Caco-2 (cell line): ENCODE results near the gene VIPR2. TPM values are rescaled to one million over a fixed set of nuclear protein-coding genes. Genes with fewer than 3 reads are reported as not detected.

ENCODE experiments used
- BruUV-seq: library from RNA; stranded (reverse); fragments of 400-500 nt; replicated peaks from 2 replicates; lab custom pipeline; 2021; lab: Mats Ljungman, UMichigan
- CTCF ChIA-PET: fragments of 300-600 bp; sonication (Branson Sonifier 250); formaldehyde crosslinking; loops from one replicate; lab custom pipeline; 2022; ENCODE audit warnings: antibody characterized with exemption; lab: Charles Lee
- POLR2A ChIA-PET: fragments of 300-600 bp; sonication (Branson Sonifier 250); formaldehyde crosslinking; loops from one replicate; lab custom pipeline; 2022; ENCODE audit warnings: antibody characterized with exemption; lab: Charles Lee
- DNase-seq, 2 experiments: peaks; one replicate each; pipeline versions ENCODE4 v3.0.0 to v3.0.0-alpha.2; 2020 to 2022
- H3K27me3 ChIP-seq: replicated peaks from 2 replicates; pipeline ENCODE4 v1.6.0; 2011; ENCODE audit warnings: low read length; ENCODE audit not compliant: control insufficient read depth, insufficient read depth
- H3K36me3 ChIP-seq: 2 replicates; pipeline ENCODE4 v1.5.1; 2011; ENCODE audit warnings: low read length; ENCODE audit not compliant: control insufficient read depth, insufficient read depth
- H3K4me1 ChIP-seq: fragments of 250-450 bp; sonication (Bioruptor Pico); 2 replicates; pipeline ENCODE4 v1.5.1; 2020; ENCODE audit warnings: mild to moderate bottlenecking
- H3K4me3 ChIP-seq: 2 replicates; pipeline ENCODE4 v1.5.1; 2011; ENCODE audit warnings: low read depth, mild to moderate bottlenecking, control low read depth, low read length
- H3K9me3 ChIP-seq: fragments of 250-450 bp; sonication (Bioruptor Pico); 2 replicates; pipeline ENCODE4 v1.5.1; 2020; ENCODE audit warnings: mild to moderate bottlenecking, moderate library complexity
- H3K27ac Mint-ChIP-seq: one replicate; pipeline ENCODE4 v1.8.0; 2022; ENCODE audit warnings: mixed read lengths; ENCODE audit not compliant: unreplicated experiment
- H3K27me3 Mint-ChIP-seq: one replicate; pipeline ENCODE4 v1.8.0; 2022; ENCODE audit warnings: mixed read lengths; ENCODE audit not compliant: insufficient read depth, unreplicated experiment
- H3K36me3 Mint-ChIP-seq: one replicate; pipeline ENCODE4 v1.8.0; 2022; ENCODE audit warnings: mild to moderate bottlenecking, mixed read lengths; ENCODE audit not compliant: insufficient read depth, unreplicated experiment
- H3K4me1 Mint-ChIP-seq: one replicate; pipeline ENCODE4 v1.8.0; 2022; ENCODE audit warnings: low read depth, mixed read lengths; ENCODE audit not compliant: unreplicated experiment
- H3K4me3 Mint-ChIP-seq: one replicate; pipeline ENCODE4 v1.8.0; 2022; ENCODE audit warnings: mild to moderate bottlenecking, moderate library complexity, mixed read lengths; ENCODE audit not compliant: unreplicated experiment
- H3K9me3 Mint-ChIP-seq: one replicate; pipeline ENCODE4 v1.8.0; 2022; ENCODE audit warnings: mixed read lengths; ENCODE audit not compliant: unreplicated experiment
- intact Hi-C: fragments of 100-400 bp; cut with micrococcal nuclease; formaldehyde crosslinking; loops from one replicate; pipeline ENCODE4 v1.10.0; 2022; ENCODE audit not compliant: unreplicated experiment
- total RNA-seq: library from RNA; stranded (reverse); gene quantifications from 2 replicates; pipeline ENCODE4 v1.2.3, GENCODE V29; 2022
- TF ChIP-seq, protein P1 (sequence below), 2 experiments: fragments of 200-600 bp in 1 of 2; IDR thresholded peaks; 1 replicate in 1 of 2; 2 replicates in 1 of 2; pipeline versions ENCODE4 v1.5.1 to v1.8.0; 2011 to 2022; ENCODE audit warnings: antibody characterized with exemption in 1 of 2, control low read depth in 1 of 2, inconsistent platforms in 1 of 2, low read depth in 1 of 2, low read length in 1 of 2, mild to moderate bottlenecking in 1 of 2, moderate library complexity in 1 of 2; ENCODE audit not compliant: insufficient read depth in 1 of 2, severe bottlenecking in 1 of 2, unreplicated experiment in 1 of 2

VIPR2 gene
- total RNA-seq, 1 experiment from 2014 or later = not detected

DNA sequence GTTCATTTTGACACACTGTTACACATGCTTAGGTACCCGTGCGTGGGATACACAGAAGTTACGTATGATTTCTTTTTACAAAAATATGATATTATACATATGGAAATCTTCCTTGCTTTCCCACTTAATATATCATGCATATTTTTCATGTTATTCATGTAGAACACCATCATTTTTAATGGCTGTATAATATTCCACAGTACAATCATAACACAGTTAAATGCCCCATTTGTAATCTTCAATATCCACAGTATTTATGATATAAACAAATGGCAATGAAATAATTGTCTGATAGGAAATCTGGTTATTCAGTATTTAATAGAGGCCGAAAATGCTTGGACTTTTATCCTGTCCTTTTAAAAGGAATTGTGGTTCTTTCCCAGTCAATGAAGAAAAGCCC lies 23.2 kb downstream of the VIPR2 start:
- intact Hi-C loops = no loop called here
- no TSS peak for BruUV-seq

DNA sequence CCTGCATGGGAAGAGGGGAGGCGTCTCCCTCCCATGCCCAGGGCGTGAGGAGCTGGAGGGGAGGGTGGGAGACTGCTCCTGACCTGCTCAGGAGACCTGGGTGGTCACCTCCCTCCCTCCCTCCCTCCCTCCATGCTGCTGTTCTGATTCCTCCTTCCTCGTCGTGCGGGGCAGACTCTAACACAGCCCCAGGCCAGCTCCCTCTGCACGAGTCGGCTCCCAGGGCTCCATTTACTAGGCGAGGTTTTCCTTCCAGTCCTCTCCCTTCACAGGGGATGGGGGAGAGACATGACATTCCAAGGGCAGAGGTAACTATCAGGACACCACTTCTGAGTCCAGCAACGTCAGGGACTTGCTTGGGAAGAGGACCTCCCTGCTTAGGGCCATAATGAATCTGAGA lies 23.6 kb downstream of the VIPR2 start:
- no TSS peak for BruUV-seq
- no peaks in the 10 kb centered on the region for H3K36me3 Mint-ChIP-seq
- POLR2A ChIA-PET = no interaction called here

More for the DNA sequence above, 23.2 kb downstream of the VIPR2 start:
- Mint-ChIP-seq H3K27ac (no peak overlapping the region), H3K9me3 (no peaks in the 10 kb centered on the region), H3K27me3 (peaks cover 4% of the 10 kb centered on the region), H3K36me3 (no peaks in the 10 kb centered on the region), H3K4me1 (peaks cover 6% of the 10 kb centered on the region), H3K4me3 (no peak overlapping the region)
- Histone ChIP-seq H3K27me3 (no peaks in the 10 kb centered on the region), H3K4me3 (no peak overlapping the region), H3K4me1 (no peaks in the 10 kb centered on the region), H3K36me3 (no peaks in the 10 kb centered on the region), H3K9me3 (0 out of 2 replicates have a peak, but pooled peaks cover 3% of the 10 kb centered on the region)
- ChIA-PET POLR2A (no interaction called here), CTCF (no interaction called here)
- TF ChIP-seq, protein P1, sequence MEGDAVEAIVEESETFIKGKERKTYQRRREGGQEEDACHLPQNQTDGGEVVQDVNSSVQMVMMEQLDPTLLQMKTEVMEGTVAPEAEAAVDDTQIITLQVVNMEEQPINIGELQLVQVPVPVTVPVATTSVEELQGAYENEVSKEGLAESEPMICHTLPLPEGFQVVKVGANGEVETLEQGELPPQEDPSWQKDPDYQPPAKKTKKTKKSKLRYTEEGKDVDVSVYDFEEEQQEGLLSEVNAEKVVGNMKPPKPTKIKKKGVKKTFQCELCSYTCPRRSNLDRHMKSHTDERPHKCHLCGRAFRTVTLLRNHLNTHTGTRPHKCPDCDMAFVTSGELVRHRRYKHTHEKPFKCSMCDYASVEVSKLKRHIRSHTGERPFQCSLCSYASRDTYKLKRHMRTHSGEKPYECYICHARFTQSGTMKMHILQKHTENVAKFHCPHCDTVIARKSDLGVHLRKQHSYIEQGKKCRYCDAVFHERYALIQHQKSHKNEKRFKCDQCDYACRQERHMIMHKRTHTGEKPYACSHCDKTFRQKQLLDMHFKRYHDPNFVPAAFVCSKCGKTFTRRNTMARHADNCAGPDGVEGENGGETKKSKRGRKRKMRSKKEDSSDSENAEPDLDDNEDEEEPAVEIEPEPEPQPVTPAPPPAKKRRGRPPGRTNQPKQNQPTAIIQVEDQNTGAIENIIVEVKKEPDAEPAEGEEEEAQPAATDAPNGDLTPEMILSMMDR (IDR thresholded peaks at IDR 0.05; ENCODE audit: insufficient read depth in 1 of 2, low read depth in 1 of 2, low read length in 1 of 2, severe bottlenecking in 1 of 2, unreplicated experiment in 1 of 2) = no peak
- DNase-seq = no peak

DNA sequence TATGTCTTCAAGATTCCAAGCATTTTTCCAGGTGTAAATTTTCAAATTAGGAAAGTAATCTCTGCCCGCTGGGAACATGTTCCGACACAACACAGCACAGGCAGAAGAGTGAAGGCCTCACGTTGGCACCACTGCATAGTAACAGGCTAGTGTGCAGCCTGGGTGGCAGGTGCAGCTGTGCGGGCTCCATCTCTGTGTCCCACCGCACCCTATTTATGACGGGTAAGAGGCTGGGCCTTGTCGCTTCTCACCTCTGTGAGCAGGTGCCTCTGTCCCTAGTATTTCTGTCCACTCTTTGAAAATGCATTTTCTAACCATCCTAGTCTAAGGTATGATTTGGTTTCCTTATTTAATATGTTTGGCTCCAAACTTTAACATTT lies 24.1 kb downstream of the VIPR2 start:
- DNase-seq = no peak
- Mint-ChIP-seq H3K9me3 (no peaks in the 10 kb centered on the region), H3K4me3 (no peak overlapping the region), H3K27me3 (no peaks in the 10 kb centered on the region), H3K36me3 (no peaks in the 10 kb centered on the region), H3K4me1 (no peaks in the 10 kb centered on the region), H3K27ac (no peak overlapping the region)
- intact Hi-C loops = no loop called here
- ChIA-PET CTCF (no interaction called here), POLR2A (no interaction called here)
- H3K9me3 ChIP-seq = 0 out of 2 replicates have a peak, but pooled peaks cover 3% of the 10 kb centered on the region
- no peak overlapping the region for H3K4me3 ChIP-seq
- H3K4me1 ChIP-seq = no peaks in the 10 kb centered on the region
- no peaks in the 10 kb centered on the region for H3K36me3 ChIP-seq
- H3K27me3 ChIP-seq = no peaks in the 10 kb centered on the region
- TF ChIP-seq, protein P1 (IDR thresholded peaks at IDR 0.05; ENCODE audit: insufficient read depth in 1 of 2, low read depth in 1 of 2, low read length in 1 of 2, severe bottlenecking in 1 of 2, unreplicated experiment in 1 of 2) = no peak
- no TSS peak for BruUV-seq

More for the DNA sequence above, 23.6 kb downstream of the VIPR2 start:
- peak in 1 of 2 experiments; percentile 14 for DNase-seq
- H3K36me3 ChIP-seq = no peaks in the 10 kb centered on the region
- H3K9me3 ChIP-seq = 0 out of 2 replicates have a peak, but pooled peaks cover 3% of the 10 kb centered on the region
- no peaks in the 10 kb centered on the region for H3K27me3 ChIP-seq
- TF ChIP-seq, protein P1 (IDR thresholded peaks at IDR 0.05; ENCODE audit: insufficient read depth in 1 of 2, low read depth in 1 of 2, low read length in 1 of 2, severe bottlenecking in 1 of 2, unreplicated experiment in 1 of 2) = no peak
- Mint-ChIP-seq H3K4me3 (no peak overlapping the region), H3K27me3 (peaks cover under 1% of the 10 kb centered on the region), H3K4me1 (peaks cover 2% of the 10 kb centered on the region), H3K27ac (no peak overlapping the region), H3K9me3 (no peaks in the 10 kb centered on the region)
- no peaks in the 10 kb centered on the region for H3K4me1 ChIP-seq
- intact Hi-C loops = no loop called here
- no peak overlapping the region for H3K4me3 ChIP-seq
- CTCF ChIA-PET = no interaction called here
